ENCODE results near the gene TAF6.

The TAF6 gene

DNA sequence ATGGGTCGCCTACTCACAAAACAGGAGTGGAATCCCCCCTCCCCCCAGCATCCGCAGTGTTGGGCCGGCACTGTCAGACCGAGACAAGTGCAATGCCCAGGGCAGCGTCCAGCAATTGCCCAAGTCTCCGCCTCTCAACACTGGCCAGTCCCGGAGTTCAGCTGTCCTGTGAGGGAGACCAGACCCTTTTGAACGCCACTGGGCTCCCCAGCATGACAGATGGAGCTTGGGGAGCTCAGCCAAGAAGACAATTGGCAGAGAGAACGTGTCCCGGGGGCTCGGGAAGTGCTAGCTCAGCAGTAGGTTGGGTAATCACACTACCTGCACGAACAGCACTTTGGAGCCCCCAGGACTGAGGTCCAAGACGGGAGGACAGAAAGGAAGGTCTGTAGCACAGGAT lies 25.7 kb downstream of the TAF6 start:
- DNase-seq (ENCODE audit: low spot score) = no peak

DNA sequence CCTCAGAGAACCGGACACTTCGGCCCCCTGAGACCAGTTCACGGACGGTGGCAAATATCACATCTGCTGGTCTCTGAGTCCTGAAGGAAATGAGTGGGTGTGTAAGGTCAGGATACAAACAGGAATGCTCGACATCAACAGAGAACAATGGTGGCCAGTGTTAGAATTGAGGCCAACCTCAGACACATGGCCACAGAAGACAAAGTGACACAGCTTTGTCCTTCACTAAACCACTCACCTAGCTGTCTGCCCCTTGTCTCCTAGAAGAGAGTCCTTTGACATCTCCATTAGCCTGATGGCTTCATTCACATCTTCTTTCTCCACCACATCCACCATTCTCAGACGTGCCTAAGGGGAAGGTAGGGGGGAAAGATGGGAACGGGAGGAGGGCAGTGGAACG lies 26.1 kb downstream of the TAF6 start:
- peak; percentile 62 for DNase-seq (ENCODE audit: low spot score)

DNA sequence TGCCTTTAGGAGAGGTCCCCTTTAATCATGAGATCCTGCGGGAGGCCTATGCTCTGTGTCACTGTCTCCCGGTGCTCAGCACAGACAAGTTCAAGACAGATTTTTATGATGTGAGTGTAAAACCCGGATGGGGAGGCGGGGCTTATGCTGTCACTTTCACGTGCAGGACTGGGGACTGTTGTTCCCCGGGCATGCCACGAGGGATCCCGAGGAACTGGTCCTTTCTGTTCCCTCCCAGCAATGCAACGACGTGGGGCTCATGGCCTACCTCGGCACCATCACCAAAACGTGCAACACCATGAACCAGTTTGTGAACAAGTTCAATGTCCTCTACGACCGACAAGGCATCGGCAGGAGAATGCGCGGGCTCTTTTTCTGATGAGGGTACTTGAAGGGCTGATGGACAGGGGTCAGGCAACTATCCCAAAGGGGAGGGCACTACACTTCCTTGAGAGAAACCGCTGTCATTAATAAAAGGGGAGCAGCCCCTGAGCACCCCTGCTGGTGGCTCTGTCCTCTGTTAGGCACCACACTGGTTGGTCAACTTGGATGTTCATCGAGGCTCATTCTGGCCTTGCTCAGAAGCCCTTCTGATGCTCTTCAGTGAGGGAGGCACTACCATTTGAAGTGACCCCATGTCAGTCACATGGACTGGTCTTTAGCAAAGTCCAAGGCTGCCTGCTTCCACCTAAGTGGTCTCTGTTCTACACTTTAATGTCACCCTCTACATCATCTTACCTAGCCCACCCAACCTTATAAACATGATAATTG lies 27.6 kb downstream of the TAF6 start:
- no peak for DNase-seq (ENCODE audit: low spot score)

DNA sequence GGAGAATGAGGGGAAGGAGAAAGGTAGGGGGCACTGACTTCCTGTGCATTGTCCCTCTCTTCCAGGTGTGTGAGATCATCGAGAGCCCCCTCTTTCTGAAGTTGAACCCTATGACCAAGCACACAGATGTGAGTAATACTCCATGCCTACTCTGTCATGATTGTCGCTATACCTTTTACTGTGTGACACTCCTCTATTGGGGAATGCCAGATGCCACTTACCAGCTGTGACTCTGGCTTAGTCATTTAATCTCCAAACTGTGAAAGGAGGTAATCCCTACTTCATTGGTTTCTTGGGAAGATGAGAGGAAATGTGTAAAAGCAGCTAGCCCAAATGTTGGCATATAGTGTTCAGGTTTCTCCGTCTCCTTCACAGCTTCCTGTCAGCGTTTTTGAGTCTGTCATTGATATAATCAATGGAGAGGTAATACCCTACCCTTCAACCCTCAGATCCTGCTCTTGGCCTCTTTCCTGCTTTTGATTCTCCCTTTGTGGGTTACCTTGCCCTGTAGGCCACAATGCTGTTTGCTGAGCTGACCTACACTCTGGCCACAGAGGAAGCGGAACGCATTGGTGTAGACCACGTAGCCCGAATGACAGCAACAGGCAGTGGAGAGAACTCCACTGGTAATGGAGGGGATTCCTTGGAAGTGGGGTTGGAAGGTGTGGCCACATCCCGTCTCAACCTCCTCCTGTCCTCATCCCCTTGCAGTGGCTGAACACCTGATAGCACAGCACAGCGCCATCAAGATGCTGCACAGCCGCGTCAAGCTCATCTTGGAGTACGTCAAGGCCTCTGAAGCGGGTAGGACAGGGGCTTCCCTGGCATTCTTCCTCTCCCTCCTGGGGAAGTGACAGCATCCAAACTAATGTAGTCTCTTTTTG lies 28.4 kb downstream of the TAF6 start:
- DNase-seq (ENCODE audit: low spot score) = no peak

DNA sequence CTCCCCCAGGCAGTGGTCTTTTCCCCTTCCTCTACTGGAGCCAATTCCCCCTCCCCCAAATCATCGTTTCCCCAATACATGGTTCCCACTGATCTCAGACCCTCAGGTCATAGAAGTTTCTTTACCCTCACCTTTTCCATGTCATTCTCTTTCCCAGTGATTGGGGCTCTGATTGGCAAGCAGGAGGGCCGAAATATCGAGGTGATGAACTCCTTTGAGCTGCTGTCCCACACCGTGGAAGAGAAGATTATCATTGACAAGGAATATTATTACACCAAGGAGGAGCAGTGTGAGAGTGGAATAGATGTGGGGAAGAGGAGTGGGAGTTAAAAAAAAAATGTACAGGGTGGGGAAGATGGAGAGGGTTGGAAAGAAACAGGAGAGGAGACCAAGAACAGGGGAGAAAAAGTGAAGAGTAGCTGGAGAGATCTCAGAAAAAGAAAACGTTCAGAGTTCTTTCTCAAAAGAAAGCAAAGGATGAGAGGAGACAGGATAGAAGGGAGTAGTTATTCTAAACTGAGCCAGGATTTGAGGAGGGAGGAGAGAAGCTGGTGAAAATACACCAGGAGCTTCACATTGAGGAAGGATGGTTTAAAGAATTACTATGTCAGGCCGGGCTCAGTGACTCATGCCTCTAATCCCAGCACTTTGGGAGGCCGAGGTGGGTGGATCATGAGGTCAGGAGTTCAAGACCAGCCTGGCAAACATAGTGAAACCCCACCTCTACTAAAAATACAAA lies 29.5 kb downstream of the TAF6 start:
- no peak for DNase-seq (ENCODE audit: low spot score)

DNA sequence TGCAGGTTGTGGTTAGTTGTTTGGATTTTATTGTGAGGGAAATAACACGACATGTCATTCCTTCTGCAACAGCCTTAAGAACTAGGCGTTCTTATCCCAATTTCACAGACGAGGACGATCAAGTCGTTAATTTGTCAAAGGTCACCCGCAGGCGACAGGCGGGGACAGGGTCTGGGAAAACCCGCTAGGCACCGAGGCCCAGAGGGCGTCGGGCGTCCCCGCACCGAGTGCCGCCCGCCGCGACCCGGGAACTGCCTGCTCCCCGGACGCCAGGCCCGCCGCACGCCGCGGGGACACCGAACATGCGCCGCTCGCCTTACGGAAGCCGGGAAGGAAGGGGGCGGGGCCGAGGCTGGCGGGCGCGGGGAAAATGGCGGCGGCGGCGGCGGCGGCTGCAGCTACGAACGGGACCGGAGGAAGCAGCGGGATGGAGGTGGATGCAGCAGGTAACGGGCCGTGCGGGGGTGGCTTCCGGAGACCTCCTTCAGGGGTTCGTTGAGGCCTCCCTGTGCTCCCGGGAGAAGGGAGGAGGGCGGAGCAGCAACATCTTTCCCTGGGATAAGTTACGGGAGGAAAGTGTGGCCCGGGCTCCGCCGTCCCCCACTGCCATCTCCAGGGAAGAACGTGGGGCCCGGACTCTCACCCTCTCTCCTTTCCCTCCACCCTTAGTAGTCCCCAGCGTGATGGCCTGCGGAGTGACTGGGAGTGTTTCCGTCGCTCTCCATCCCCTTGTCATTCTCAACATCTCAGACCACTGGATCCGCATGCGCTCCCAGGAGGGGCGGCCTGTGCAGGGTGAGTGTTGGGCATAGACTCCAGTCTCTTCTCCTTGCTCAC lies 30.3 kb downstream of the TAF6 start, which contains the start of gene COPS6:
TSS of gene COPS6 (plus strand) at position 349 of the 837 bp plus-strand sequence. CDS start at position 371, 22 bp downstream.
- DNase-seq (ENCODE audit: low spot score) = peak; percentile 84

DNA sequence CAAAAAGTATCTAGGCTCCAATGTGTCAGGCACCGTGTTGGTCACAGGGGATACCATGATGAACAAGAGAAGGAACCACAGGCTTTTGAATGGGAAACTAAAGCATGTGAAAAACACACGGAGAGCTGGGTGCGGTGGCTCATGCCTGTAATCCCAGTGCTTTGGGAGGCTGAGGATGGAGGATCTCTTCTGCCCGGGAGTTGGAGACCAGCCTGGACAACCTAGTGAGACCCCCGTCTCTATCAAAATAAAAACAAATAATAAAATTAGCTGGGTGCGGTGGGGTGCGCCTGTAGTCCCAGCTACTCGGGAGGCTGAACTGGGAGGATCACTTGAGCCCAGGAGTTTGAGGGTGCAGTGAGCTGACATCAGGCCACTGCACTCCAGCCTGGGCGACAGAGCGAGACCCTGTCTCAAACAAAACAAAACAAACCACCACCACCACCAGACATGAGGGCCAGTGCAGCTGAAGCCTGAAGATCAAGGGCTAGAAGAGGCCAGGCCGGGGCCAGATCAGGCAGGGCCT lies 31.0 kb downstream of the TAF6 start:
- no peak for DNase-seq (ENCODE audit: low spot score)

DNA sequence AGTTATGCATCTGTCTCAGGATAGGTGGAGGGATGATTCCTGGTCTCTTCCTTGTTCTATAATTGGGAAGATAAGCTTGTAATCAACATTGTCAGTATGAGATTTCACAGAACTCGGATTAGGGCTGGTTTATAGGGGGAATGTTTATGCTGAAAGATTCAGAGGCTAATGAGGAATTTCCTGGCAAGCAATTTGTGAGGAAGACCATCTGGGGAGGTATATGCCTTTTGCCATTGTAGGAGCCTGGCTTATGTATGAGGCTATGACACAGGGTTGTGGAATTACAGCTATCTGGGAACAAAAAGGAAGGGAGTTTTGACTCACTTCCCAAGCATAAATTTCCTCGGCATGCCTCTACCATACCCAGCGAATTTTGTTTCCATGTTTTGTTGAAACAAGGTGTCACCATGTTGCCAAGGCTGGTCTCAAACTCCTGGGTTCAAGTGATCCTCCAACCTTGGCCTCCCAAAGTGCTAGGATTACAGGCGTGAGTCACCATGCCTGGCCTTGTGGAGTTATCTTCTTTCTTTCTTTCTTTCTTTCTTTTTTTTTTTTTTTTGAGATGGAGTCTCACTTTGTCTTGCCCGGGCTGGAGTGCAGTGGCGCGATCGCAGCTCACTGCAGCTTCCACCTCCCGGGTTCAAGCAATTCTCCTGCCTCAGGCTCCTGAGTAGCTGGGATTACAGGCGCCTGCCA lies 32.0 kb downstream of the TAF6 start:
- DNase-seq (ENCODE audit: low spot score) = peak; percentile 71

DNA sequence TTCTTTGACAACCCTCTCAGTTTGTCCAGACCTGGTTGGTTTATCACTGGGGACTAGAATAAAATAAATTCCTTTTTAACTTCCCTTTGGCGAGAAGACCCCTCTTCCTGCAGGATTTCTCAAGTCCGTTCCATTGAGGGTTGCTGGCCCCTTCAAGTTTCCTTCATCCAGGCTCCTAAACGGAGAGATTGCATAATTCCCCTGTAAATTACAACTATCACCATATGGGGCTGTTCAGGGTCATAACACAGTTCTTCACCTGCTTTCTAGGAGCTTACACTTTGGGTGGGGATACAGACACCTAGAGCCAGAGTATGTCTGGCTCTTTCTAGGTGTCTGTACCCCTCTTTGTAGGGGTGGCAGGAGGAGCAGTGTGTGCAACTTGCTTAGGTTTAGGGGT lies 33.6 kb downstream of the TAF6 start:
- no peak for DNase-seq (ENCODE audit: low spot score)

DNA sequence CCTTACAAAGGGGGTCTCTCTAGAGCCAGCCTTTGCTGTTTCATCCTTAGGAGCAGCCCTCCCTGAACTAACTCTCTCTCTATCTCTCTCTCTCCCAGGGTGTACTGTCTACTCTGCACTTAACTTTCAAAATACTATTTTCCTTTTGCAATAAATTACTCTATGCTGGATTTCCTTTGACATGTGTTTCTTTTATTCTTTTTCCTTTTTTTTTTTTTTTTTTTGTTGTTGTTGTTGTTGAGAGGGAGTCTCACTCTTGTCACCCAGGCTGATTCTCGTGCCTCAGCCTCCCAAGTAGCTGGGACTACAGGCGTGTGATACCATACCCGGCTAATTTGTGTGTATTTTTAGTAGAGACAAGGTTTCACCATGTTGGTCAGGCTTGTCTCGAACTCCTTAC lies 36.2 kb downstream of the TAF6 start:
- DNase-seq (ENCODE audit: low spot score) = no peak

DNA sequence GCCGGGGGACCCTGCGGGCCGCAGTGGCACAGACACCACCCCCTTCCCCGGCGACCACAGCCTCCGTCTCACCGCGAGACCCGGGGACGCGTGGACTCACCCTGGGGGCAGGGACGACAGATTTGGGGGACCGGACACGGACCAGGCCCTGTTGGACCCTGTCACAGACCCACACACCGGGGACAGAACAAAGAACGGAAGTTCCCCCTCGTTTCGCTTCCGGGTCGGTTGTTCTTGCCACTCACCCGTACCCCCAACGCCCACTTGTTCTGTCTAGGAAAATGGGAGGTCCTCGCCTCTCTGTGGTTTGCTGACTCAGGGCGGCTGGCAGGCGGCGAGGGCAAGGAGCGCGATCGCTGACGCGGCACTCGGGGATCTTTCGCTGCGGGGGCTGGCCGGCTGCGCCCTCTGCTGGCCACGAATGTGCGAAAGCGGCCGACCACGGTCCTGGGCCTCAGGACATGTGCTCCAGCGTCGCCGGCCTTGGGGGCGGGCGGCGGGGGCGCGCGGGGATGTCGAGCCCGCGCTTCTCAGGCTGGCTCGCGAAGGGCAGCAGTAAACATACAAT lies 37.5 kb downstream of the TAF6 start, which contains the start of gene ZNF3:
TSS of gene ZNF3 (minus strand) at position 189 of the 568 bp plus-strand sequence. CDS start 4,366 bp downstream, outside the sequence.
- DNase-seq (ENCODE audit: low spot score) = peak; percentile 100

DNA sequence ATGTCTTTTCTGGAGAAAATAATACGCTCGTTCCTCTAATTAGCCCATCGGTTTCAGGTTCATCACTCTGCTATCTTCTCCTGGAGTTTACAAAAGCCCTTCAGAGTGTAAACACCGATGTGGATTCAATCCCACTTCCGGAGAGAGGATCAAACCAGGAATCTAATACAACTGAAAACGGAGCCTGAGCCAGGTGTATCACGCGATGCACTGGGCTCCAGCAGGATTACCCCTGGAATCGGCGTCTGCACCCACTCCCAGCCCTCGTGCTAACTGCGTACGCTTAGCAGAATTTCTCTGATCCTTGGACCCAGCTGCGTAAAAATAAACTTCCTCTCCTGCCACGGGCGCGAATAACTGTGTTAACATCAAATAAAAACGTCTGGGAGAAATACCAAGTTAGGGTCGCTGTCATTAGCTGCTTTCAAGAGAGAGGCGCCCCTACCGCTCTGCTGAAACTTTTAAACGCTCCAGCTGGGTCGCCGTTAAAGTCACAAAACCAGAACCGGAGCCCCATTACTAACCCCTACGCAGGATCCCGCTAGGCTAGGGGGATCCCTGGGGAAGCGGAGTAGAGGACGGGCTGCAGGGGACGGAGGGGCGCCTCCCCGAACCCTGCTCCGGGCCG lies 38.1 kb downstream of the TAF6 start:
- no peak for DNase-seq (ENCODE audit: low spot score)

DNA sequence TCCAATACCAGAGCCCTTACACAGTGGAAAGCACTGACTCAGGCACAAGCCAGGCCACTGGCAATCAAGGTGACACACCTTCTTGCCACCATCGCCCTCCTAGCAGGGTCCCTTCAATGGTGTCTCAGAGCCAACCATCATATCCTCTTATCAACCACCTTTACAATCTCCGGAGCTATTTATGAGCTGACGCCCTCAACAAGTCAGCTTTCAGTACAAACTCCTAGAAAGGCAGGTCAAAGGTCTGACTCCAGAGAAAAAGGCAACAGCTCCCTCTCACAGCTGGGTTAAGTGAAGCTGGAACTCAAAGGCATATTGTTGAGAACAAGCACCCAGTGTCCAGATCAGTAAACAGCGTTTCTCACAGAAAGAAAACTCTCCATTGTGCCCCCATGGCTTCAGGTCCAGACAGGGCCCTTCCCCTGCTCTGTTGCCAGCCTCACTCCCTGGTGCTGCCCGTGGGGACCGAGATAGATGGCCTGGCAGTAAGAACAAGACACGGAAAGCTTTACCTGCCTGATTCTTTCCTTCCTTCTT lies 40.1 kb downstream of the TAF6 start:
- no peak for DNase-seq (ENCODE audit: low spot score)

DNA sequence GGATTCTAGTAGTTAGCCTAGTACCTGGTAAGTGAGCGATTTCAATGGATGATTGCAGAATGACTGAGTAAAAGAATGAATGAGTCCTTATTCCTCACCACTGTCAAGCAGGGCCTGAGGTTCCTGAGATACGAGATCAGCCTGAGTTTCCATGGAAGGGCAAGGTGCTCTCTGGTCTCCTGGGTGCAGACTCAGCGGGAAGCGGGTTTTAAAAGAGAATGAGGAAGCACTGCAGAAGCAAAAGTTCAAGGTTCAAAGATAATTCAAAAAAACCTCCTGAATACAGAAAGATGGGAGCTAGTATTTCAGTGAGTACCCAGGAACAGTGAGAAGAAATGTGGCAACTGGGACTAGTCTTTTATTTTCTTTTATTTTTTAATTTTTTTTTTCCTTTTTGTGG lies 42.0 kb downstream of the TAF6 start:
- DNase-seq (ENCODE audit: low spot score) = no peak

DNA sequence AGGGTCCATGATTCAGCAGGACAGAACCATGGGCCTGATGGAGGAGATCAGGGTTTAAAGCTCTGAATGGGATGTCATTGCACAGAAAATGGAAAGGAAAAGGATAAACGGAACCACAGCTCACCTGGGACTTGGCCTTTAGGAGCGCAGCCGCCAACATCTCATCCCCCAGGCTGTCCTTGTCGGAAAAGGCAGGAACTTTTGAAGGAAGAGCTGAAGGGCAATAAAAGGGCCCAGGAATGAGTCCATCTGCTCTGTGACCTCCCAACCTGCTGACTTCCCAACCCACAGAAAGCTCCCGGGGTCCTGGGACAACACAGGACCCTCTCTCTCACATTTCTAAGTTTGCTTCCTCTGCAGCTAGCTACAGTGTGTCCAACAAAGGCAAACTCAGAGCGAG lies 43.7 kb downstream of the TAF6 start:
- no peak for DNase-seq (ENCODE audit: low spot score)

DNA sequence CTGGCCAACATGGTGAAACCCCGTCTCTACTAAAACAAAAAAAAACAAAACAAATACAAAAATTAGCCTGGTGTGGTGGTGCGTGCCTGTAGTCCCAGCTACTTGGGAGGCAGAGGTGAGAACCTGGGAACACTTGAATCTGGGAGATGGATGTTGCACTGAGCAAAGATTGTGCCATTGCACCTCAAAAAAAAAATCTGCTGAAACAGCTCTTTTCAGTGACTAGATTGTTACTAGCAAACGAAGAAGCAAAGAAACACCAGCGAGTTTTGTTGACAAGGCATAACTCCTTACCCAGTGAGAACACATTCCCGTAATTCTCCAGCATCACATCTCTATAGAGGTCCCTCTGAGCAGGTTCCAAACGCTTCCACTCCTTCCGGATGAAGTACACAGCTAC lies 44.3 kb downstream of the TAF6 start:
- DNase-seq (ENCODE audit: low spot score) = no peak

DNA sequence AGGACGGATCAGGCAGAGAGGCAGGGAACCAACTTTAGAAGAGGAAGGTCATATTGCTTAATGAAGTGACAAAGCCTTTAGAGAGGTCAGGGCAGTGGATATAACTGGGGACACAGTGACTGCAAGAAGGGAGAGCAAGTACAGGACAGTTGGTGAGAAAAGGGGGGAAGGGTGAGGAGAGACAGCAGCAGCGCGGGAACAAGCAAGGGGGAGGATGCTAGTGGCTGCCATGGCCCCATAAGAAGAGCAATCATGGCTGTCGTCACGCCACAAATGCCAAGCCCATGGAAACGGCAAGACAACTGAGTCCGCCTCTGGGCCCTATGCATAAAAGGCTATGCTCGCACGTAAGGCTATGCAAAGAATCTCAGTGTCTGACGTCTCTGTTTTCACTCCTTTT lies 46.7 kb downstream of the TAF6 start:
- DNase-seq (ENCODE audit: low spot score) = no peak

DNA sequence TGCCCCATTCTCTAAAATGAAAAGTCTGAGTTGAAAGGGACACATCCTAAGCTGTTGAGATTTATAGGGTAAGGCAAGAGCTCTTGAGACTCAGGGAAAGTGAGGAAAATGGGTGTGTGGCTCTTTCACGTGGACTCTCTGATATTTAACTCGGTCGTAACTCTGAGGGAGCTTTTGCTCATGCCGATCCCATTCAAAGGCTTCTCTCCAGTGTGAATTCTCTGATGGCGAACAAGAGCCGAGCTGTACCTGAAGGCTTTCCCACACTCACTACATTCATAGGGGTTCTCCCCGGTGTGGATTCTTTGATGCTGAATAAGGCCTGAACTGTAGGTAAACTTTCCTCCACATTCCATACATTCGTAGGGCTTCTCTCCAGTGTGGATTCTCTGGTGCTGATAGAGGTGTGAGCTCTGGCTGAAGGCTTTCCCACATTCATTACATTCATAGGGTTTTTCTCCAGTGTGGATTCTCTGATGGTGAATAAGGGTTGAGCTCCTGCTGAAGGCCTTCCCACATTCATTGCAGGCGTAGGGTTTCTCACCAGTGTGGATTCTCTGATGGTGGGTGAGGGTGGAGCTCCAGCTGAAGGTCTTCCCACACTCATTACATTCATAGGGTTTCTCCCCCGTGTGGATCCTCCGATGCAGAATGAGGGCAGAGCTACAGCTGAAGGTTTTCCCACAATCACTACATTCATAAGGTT lies 48.0 kb downstream of the TAF6 start:
- DNase-seq (ENCODE audit: low spot score) = no peak

DNA sequence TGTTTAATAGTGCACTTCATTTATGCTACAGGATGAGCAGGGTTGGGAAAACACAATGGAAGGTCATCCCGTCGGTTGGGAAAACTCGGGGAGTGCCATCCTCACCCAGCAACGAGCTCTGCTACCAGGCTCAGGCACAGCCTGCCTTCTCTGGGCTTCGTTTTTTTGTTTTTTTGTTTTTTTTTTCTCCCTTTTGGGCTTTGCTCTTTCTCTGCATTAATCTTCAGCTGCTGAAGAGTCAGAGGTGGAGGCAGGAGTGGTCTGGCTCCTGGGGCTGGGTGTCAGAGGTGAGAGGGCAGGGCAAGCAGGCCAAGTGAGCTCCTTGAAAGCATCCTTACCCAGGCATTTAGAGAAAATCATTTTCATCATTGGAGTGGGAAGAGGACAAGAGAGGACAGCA lies 49.2 kb downstream of the TAF6 start:
- DNase-seq (ENCODE audit: low spot score) = no peak
